ENCODE measurements around the gene UBE2O. TPM values are rescaled to one million over a fixed set of nuclear protein-coding genes. Genes with fewer than 3 reads are reported as not detected.

UBE2O gene
- total and polyA plus RNA-seq, 2 experiments from 2014 or later: 28.5 to 62.6 TPM

DNA sequence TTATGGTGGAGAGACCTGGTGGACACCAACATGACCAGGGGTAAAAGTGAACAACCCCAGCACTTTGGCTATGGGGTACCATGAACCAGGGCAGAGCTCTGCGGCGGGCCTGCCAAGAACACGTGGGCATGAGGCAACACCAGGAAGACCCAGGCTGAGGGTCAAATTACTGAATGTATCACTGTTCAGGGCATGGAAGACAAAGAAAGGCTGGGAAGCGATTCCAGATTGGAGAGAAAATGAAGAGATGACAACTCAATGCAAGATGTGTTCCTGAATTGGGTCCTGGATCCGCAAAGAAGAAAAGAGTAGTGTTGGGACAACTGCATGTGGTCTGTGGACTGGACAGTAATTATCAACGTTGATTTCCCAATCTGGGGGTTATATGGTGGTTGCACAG is 48.7 kb downstream of the UBE2O start:
- no peaks in the 10 kb centered on the region for H3K27me3 ChIP-seq
- no peak for DNase-seq (ENCODE audit: low read depth in 1 of 2, low spot score in 1 of 2)
- peaks cover 19% of the 10 kb centered on the region for H3K36me3 ChIP-seq
- H3K9me3 ChIP-seq (ENCODE audit: low read depth): no peaks in the 10 kb centered on the region
- H3K4me3 ChIP-seq: no peak overlapping the region
- no peak overlapping the region for H3K27ac ChIP-seq
- H3K4me1 ChIP-seq (ENCODE audit: low read depth): peaks cover 26% of the 10 kb centered on the region
- TF ChIP-seq, protein P1, sequence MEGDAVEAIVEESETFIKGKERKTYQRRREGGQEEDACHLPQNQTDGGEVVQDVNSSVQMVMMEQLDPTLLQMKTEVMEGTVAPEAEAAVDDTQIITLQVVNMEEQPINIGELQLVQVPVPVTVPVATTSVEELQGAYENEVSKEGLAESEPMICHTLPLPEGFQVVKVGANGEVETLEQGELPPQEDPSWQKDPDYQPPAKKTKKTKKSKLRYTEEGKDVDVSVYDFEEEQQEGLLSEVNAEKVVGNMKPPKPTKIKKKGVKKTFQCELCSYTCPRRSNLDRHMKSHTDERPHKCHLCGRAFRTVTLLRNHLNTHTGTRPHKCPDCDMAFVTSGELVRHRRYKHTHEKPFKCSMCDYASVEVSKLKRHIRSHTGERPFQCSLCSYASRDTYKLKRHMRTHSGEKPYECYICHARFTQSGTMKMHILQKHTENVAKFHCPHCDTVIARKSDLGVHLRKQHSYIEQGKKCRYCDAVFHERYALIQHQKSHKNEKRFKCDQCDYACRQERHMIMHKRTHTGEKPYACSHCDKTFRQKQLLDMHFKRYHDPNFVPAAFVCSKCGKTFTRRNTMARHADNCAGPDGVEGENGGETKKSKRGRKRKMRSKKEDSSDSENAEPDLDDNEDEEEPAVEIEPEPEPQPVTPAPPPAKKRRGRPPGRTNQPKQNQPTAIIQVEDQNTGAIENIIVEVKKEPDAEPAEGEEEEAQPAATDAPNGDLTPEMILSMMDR (IDR thresholded peaks at IDR 0.05; ENCODE audit: low read depth, low read length): no peak

DNA sequence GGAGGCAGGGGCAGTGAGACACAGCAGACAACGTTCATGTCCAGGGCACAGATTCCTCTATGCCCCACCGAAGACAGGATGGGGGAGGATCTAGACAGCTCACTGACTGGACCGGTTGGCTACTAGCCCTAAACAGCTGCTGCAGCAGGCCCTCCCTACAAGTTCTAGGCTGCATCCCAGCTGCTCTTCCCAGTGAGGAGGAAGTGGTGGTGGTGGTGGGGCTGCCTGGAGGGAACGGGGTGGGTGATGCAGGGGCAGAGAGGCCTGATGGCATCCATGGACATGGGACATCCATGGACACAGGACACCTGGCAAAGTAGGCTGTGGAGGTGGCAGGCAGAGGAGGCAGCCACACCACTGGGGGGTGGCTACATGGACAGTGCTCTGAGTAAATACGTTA is 50.2 kb downstream of the UBE2O start:
- no peaks in the 10 kb centered on the region for H3K9me3 ChIP-seq (ENCODE audit: low read depth)
- no peaks in the 10 kb centered on the region for H3K27me3 ChIP-seq
- no peak overlapping the region for H3K4me3 ChIP-seq
- peak overlapping the region; percentile 22 for H3K27ac ChIP-seq
- H3K36me3 ChIP-seq: peaks cover 31% of the 10 kb centered on the region
- peak in 1 of 2 donors; percentile 23 for DNase-seq (ENCODE audit: low read depth in 1 of 2, low spot score in 1 of 2)
- H3K4me1 ChIP-seq (ENCODE audit: low read depth): peaks cover 21% of the 10 kb centered on the region
- TF ChIP-seq, protein P1 (IDR thresholded peaks at IDR 0.05; ENCODE audit: low read depth, low read length): no peak

DNA sequence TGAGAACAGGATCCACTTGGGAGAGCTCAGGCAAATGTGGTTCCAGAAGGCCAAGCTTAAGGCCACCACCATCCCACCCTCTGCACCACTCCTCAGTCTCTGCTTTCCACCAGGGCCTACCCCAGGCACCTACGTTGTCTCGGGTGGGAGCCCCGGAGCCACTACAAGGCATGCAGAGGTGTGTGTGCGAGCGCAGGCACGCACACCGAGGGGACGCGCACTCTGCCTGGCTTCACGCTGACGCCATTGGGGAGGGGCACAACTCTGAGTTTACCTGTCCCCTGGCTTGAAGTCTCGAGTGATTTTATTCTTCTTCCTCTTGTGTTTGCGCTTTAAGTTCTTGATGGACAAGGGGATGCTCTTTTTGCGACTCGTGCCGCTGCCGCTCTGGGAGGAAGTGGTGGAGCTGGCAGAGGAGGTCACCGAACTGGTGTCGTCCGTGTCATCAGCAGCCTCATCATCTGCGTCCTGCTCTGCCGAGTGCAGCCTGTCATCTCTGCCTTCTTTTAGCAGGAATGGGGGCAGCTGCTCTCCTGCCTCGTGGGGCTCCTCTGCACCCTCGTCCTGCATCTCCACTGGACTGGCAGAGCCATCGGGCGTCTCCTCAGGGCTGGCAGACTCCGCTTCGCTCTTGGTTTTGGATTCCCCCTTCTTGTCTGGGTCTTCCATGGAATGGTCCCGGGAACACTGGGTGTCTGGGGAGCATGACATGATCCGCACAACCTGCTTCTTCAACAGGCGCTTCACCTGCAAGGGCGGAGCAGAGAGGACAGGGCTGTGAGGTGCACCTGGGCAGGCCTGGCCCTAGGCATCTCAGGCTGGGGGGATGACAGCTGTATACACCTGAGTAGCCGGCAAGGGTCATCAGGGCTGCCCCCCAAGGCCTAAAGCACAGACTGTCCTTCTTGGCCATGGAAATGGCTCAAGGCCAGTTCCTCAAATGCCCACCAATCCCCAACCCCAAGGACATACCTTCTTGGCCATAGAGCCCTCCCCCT is 53.5 kb downstream of the UBE2O start:
- H3K36me3 ChIP-seq: peaks cover 52% of the 10 kb centered on the region
- no peaks in the 10 kb centered on the region for H3K9me3 ChIP-seq (ENCODE audit: low read depth)
- no peak for DNase-seq (ENCODE audit: low read depth in 1 of 2, low spot score in 1 of 2)
- H3K27me3 ChIP-seq: no peaks in the 10 kb centered on the region
- peaks cover 4% of the 10 kb centered on the region for H3K4me1 ChIP-seq (ENCODE audit: low read depth)
- TF ChIP-seq, protein P1 (IDR thresholded peaks at IDR 0.05; ENCODE audit: low read depth, low read length): no peak
- H3K4me3 ChIP-seq: no peak overlapping the region
- no peak overlapping the region for H3K27ac ChIP-seq

DNA sequence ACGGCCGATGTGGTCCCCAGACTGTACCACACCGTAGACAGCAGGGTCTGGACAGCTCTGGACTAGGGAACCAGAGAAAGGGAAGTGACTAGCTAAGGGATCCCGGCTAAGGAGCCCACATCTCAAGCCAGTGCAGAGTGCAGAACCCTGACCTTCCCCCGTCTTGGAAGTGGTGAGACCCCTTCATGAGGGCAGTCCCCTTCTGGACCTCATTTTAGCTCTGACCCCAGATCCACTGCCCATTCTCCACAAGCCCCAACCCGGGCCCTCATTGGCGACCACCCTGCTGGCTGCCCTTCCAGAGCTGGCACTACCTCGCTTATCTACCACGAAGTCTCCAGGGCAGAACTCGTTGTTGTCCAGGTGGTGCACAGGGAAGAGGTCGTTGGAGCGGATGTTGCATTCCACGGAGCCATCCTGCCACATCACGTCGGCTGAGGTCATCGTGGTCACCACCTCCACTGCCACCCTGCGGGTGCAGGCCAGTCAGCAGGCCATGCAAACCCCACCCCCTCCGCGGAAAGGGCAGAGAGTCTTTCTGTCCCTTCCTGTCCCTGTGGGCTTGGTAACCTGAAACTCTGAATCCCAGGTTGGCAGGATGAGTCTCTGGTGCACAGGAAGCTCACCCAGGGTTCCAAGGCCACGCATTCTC is 54.3 kb downstream of the UBE2O start:
- Histone ChIP-seq H3K4me1 (ENCODE audit: low read depth) (peaks cover 4% of the 10 kb centered on the region), H3K27ac (no peak overlapping the region), H3K27me3 (no peaks in the 10 kb centered on the region), H3K9me3 (ENCODE audit: low read depth) (no peaks in the 10 kb centered on the region), H3K4me3 (no peak overlapping the region), H3K36me3 (peaks cover 58% of the 10 kb centered on the region)
- TF ChIP-seq, protein P1 (IDR thresholded peaks at IDR 0.05; ENCODE audit: low read depth, low read length): no peak
- DNase-seq (ENCODE audit: low read depth in 1 of 2, low spot score in 1 of 2): no peak

DNA sequence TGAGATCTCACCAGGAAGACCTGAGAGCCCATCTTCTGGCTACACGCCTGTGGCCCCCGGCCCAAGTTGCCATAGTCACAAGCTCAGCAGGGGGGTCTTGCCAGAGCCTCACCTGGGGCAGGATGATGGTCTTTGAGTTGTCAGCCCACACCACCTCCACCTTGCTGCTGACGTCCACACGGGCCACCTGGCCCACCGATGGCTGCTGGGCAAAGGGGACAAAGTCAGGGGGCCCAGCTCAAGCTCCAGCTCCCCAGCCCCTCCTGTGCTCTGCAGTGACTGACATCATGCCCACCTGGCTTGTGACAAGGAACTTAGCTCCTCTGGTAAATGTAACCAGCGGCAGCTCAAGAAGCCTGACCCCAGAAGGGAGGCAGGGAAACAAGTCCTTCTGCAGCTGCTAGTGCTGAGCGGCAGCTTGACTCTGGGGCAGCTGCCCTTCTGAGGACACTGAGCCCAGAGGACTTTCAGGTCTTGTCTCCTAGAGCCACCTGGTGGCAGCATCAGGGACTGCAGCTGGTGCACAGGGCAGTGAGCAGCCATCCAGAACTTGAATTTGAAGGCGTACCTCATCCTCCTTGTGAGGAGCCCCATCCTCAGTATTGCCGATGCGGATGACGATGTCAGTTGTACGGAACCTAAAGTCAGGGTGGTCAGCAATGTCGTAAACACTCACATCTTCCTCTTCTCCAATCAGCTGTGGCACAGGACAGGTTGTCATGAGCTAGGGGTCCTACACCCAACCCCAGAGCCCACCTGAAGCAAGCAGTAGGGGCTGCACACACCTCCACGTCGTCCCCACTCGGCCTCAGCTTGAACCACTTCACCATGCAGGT is 55.0 kb downstream of the UBE2O start:
- H3K4me3 ChIP-seq: no peak overlapping the region
- no peaks in the 10 kb centered on the region for H3K9me3 ChIP-seq (ENCODE audit: low read depth)
- H3K27me3 ChIP-seq: no peaks in the 10 kb centered on the region
- H3K4me1 ChIP-seq (ENCODE audit: low read depth): peaks cover 4% of the 10 kb centered on the region
- TF ChIP-seq, protein P1 (IDR thresholded peaks at IDR 0.05; ENCODE audit: low read depth, low read length): peak; percentile 96
- DNase-seq (ENCODE audit: low read depth in 1 of 2, low spot score in 1 of 2): peak; percentile 90 to 92
- H3K27ac ChIP-seq: no peak overlapping the region
- H3K36me3 ChIP-seq: peaks cover 62% of the 10 kb centered on the region
